Neural progenitor cell (in vitro differentiated cells): ENCODE data around the gene AP5Z1. TPM values are rescaled to one million over a fixed set of nuclear protein-coding genes. Genes with fewer than 3 reads are reported as not detected.

Experiments used
- DNase-seq: peaks from one replicate; pipeline ENCODE4 v3.0.0-alpha.2; 2016; ENCODE audit warnings: low spot score
- H2AFZ ChIP-seq: fragments of 200-600 bp; sonication (generic); replicated peaks from 2 replicates; pipeline ENCODE4 v1.6.1; 2016; ENCODE audit warnings: antibody characterized with exemption
- H3F3A ChIP-seq: fragments of 200-600 bp; sonication (generic); 2 replicates; pipeline ENCODE4 v1.6.1; 2016; ENCODE audit warnings: antibody characterized with exemption, low read depth
- H3K27ac ChIP-seq: fragments of 200-600 bp; sonication (generic); 2 replicates; pipeline ENCODE4 v1.5.1; 2016; ENCODE audit warnings: mild to moderate bottlenecking
- H3K27me3 ChIP-seq: fragments of 200-600 bp; sonication (generic); 2 replicates; pipeline ENCODE4 v1.6.1; 2016; ENCODE audit warnings: mild to moderate bottlenecking, moderate library complexity
- H3K36me3 ChIP-seq: fragments of 200-600 bp; sonication (generic); 2 replicates; pipeline ENCODE4 v1.5.1; 2016
- H3K4me1 ChIP-seq: fragments of 200-600 bp; sonication (generic); 2 replicates; pipeline ENCODE4 v1.6.1; 2016; ENCODE audit warnings: mixed run types
- H3K4me2 ChIP-seq: fragments of 200-600 bp; sonication (generic); 2 replicates; pipeline ENCODE4 v1.6.1; 2016
- H3K4me3 ChIP-seq: fragments of 200-600 bp; sonication (generic); 2 replicates; pipeline ENCODE4 v1.5.1; 2016
- H3K79me2 ChIP-seq: fragments of 200-600 bp; sonication (generic); 2 replicates; pipeline ENCODE4 v1.6.1; 2016; ENCODE audit warnings: low read depth
- H3K9ac ChIP-seq: fragments of 200-600 bp; sonication (generic); 2 replicates; pipeline ENCODE4 v1.6.1; 2016
- H3K9me3 ChIP-seq: fragments of 200-600 bp; sonication (generic); 2 replicates; pipeline ENCODE4 v1.5.1; 2016; ENCODE audit warnings: low read depth
- H4K20me1 ChIP-seq: fragments of 200-600 bp; sonication (generic); 2 replicates; pipeline ENCODE4 v1.6.1; 2016; ENCODE audit warnings: low read depth
- H3K27ac Mint-ChIP-seq: 3 replicates; pipeline ENCODE4 v1.8.0; 2021; ENCODE audit warnings: mixed read lengths
- H3K27me3 Mint-ChIP-seq: 2 replicates; pipeline ENCODE4 v1.8.0; 2022; ENCODE audit warnings: low read depth, mild to moderate bottlenecking, inconsistent platforms, moderate library complexity, mixed read lengths; ENCODE audit not compliant: insufficient read depth
- H3K36me3 Mint-ChIP-seq: 3 replicates; pipeline ENCODE4 v1.8.0; 2021; ENCODE audit warnings: mixed read lengths
- H3K4me1 Mint-ChIP-seq: 3 replicates; pipeline ENCODE4 v1.8.0; 2021; ENCODE audit warnings: mixed read lengths
- H3K4me3 Mint-ChIP-seq: 3 replicates; pipeline ENCODE4 v1.8.0; 2021; ENCODE audit warnings: mild to moderate bottlenecking, moderate library complexity, mixed read lengths
- H3K9me3 Mint-ChIP-seq: 3 replicates; pipeline ENCODE4 v1.8.0; 2020; ENCODE audit warnings: mixed read lengths
- EZH2 ChIP-seq: fragments of 200-600 bp; sonication (generic); IDR thresholded peaks from 2 replicates; pipeline ENCODE4 v1.6.1; 2017; ENCODE audit warnings: antibody characterized with exemption, mild to moderate bottlenecking, moderate library complexity
- EZH2phosphoT487 ChIP-seq: fragments of 200-600 bp; sonication (generic); IDR thresholded peaks from 2 replicates; pipeline ENCODE4 v1.6.1; 2017; ENCODE audit warnings: antibody characterized with exemption
- total RNA-seq: library from RNA; depleted of rRNA; stranded (reverse); fragments of >200 nt; gene quantifications from 2 replicates; pipeline ENCODE4 v1.2.3, GENCODE V29; 2015; ENCODE audit warnings: low replicate concordance
- TF ChIP-seq, protein P1 (sequence below): fragments of 200-600 bp; sonication (generic); IDR thresholded peaks from 2 replicates; pipeline ENCODE4 v1.5.1; 2017; ENCODE audit warnings: antibody characterized with exemption, mild to moderate bottlenecking

AP5Z1 gene
- total RNA-seq, 1 donor from 2014 or later = 8.3 TPM

DNA sequence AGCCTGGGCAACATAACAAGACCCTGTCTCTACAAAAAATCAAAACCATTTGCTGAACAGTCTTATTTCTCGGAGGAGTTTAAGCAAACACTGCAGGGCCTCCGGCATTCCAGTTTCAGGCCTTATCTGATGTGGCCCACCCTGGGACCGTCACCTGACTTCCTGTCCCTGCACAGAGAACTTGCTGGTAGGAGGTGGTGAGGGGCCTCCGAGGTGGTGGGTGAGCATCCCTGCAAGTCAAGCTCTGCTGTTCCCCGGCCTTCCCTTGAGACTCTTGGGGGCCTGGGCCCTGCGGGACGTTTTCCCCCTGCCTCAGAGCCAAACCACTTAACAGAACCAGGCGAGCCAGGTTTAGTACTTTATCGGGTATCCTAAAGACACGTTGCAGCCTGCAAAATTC lies 44.5 kb upstream of the AP5Z1 start:
- Mint-ChIP-seq H3K9me3 (no peaks in the 10 kb centered on the region), H3K4me1 (peaks cover 39% of the 10 kb centered on the region), H3K4me3 (no peak overlapping the region), H3K27me3 (peaks cover 3% of the 10 kb centered on the region), H3K27ac (peak overlapping the region; percentile 78), H3K36me3 (peaks cover 34% of the 10 kb centered on the region)
- H3K4me2 ChIP-seq = no peak overlapping the region
- H3F3A ChIP-seq = no peaks in the 10 kb centered on the region
- no peaks in the 10 kb centered on the region for H3K9me3 ChIP-seq
- peaks cover under 1% of the 10 kb centered on the region for H3K4me1 ChIP-seq
- TF ChIP-seq, protein P1, sequence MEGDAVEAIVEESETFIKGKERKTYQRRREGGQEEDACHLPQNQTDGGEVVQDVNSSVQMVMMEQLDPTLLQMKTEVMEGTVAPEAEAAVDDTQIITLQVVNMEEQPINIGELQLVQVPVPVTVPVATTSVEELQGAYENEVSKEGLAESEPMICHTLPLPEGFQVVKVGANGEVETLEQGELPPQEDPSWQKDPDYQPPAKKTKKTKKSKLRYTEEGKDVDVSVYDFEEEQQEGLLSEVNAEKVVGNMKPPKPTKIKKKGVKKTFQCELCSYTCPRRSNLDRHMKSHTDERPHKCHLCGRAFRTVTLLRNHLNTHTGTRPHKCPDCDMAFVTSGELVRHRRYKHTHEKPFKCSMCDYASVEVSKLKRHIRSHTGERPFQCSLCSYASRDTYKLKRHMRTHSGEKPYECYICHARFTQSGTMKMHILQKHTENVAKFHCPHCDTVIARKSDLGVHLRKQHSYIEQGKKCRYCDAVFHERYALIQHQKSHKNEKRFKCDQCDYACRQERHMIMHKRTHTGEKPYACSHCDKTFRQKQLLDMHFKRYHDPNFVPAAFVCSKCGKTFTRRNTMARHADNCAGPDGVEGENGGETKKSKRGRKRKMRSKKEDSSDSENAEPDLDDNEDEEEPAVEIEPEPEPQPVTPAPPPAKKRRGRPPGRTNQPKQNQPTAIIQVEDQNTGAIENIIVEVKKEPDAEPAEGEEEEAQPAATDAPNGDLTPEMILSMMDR = no peak
- no peak for TF ChIP-seq EZH2
- no peak for TF ChIP-seq EZH2phosphoT487
- H2AFZ ChIP-seq = no peak overlapping the region
- H3K36me3 ChIP-seq = no peaks in the 10 kb centered on the region
- peaks cover 81% of the 10 kb centered on the region for H4K20me1 ChIP-seq
- no peak overlapping the region for H3K27ac ChIP-seq
- H3K4me3 ChIP-seq = no peak overlapping the region
- peaks cover 14% of the 10 kb centered on the region for H3K79me2 ChIP-seq
- H3K9ac ChIP-seq = no peak overlapping the region
- H3K27me3 ChIP-seq = no peaks in the 10 kb centered on the region
- no peak for DNase-seq

DNA sequence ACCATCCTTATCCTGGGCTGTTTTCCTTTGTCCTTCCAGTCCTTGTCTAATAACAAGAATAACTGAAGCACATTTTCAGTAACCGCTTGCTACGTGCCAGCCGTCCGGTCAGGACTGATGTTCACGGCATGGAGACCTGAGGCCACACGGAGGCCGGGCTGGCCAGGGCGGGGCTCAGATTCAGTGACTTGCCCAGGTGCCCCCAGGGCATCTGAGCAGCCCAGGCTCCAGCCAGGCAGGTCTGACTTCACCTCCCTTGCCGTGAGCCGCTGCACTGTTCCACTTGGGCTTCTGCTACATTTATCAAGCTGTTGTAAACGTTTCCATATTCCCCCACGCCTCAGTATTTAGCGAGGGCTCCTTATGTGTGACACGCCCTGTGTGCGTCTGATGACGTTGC lies 43.6 kb upstream of the AP5Z1 start:
- Histone ChIP-seq H3K4me1 (no peaks in the 10 kb centered on the region), H3K36me3 (no peaks in the 10 kb centered on the region), H2AFZ (no peak overlapping the region), H3K4me3 (no peak overlapping the region), H3K27ac (no peak overlapping the region), H3K4me2 (no peak overlapping the region), H3K9ac (no peak overlapping the region), H3K27me3 (no peaks in the 10 kb centered on the region), H4K20me1 (peaks cover 80% of the 10 kb centered on the region), H3K9me3 (no peaks in the 10 kb centered on the region), H3F3A (no peaks in the 10 kb centered on the region), H3K79me2 (peaks cover 6% of the 10 kb centered on the region)
- Mint-ChIP-seq H3K36me3 (peaks cover 34% of the 10 kb centered on the region), H3K4me3 (no peak overlapping the region), H3K9me3 (no peaks in the 10 kb centered on the region), H3K27ac (no peak overlapping the region), H3K27me3 (peaks cover 3% of the 10 kb centered on the region), H3K4me1 (peaks cover 38% of the 10 kb centered on the region)
- TF ChIP-seq EZH2 = no peak
- TF ChIP-seq, protein P1 = no peak
- TF ChIP-seq EZH2phosphoT487 = no peak
- DNase-seq = no peak

DNA sequence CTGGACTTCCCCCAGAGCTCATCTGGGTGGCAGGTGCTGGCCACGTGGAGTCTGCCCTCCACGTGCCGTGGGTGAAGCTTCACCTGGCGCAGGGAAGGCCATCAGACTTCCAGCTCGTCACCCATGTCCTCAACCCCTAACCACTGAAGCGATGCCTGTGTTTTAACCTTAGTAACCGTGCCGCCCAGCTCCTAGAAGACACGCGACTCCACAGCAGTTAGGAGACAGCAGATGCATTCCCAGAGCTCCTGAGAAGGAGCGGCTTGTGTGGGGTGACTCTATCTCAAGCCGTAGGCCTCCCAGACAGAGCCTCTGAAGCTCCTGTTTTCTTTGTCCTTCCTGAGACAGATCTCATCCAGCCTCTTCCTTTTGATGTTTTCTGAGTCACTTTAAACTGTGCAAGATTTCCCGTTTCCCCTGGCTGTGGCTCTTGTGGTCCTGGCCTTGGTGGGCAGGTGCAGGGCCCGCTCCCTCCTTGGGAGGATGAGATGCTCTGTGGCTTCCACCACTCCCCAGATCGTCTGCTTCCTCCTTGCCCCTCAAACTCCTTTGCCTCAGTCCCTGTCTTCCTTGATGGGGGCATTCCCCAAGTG lies 41.4 kb upstream of the AP5Z1 start:
- peaks cover 12% of the 10 kb centered on the region for H3K79me2 ChIP-seq
- H3K27ac Mint-ChIP-seq = peak overlapping the region; percentile 92
- H2AFZ ChIP-seq = no peak overlapping the region
- no peaks in the 10 kb centered on the region for H3K27me3 ChIP-seq
- H3K9me3 ChIP-seq = no peaks in the 10 kb centered on the region
- TF ChIP-seq, protein P1 = no peak
- TF ChIP-seq EZH2phosphoT487 (no peak), EZH2 (no peak)
- no peak overlapping the region for H3K4me2 ChIP-seq
- H3F3A ChIP-seq = peaks cover 11% of the 10 kb centered on the region
- H3K4me1 Mint-ChIP-seq = peaks cover 40% of the 10 kb centered on the region
- H3K36me3 Mint-ChIP-seq = peaks cover 26% of the 10 kb centered on the region
- DNase-seq = no peak
- H3K27me3 Mint-ChIP-seq = peaks cover 3% of the 10 kb centered on the region
- H3K27ac ChIP-seq = no peak overlapping the region
- H4K20me1 ChIP-seq = peaks cover 84% of the 10 kb centered on the region
- peaks cover 9% of the 10 kb centered on the region for H3K4me1 ChIP-seq
- H3K9ac ChIP-seq = no peak overlapping the region
- no peak overlapping the region for H3K4me3 ChIP-seq
- H3K36me3 ChIP-seq = no peaks in the 10 kb centered on the region
- no peaks in the 10 kb centered on the region for H3K9me3 Mint-ChIP-seq
- no peak overlapping the region for H3K4me3 Mint-ChIP-seq
